Measurements from ENCODE around the gene CDRT15.

GRCh38 chr17:14198013-14198412 lies 38.6 kb downstream of the CDRT15 start:
- TF ChIP-seq, protein P1, sequence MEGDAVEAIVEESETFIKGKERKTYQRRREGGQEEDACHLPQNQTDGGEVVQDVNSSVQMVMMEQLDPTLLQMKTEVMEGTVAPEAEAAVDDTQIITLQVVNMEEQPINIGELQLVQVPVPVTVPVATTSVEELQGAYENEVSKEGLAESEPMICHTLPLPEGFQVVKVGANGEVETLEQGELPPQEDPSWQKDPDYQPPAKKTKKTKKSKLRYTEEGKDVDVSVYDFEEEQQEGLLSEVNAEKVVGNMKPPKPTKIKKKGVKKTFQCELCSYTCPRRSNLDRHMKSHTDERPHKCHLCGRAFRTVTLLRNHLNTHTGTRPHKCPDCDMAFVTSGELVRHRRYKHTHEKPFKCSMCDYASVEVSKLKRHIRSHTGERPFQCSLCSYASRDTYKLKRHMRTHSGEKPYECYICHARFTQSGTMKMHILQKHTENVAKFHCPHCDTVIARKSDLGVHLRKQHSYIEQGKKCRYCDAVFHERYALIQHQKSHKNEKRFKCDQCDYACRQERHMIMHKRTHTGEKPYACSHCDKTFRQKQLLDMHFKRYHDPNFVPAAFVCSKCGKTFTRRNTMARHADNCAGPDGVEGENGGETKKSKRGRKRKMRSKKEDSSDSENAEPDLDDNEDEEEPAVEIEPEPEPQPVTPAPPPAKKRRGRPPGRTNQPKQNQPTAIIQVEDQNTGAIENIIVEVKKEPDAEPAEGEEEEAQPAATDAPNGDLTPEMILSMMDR (IDR thresholded peaks at IDR 0.05): no peak
- TF ChIP-seq POLR2AphosphoS5 (IDR thresholded peaks at IDR 0.05; ENCODE audit: insufficient read depth in 1 of 2, low read depth in 1 of 2) (no peak), POLR2A (IDR thresholded peaks at IDR 0.05) (no peak)
